Stimulated activated CD4-positive, alpha-beta T cell treated with anti-CD3 and anti-CD28 coated beads, Interleukin-12 subunit alpha, Interleukin-12 subunit beta, amount 100 ng/mL, for 4 hours (primary cell): ENCODE results near the gene ADPRM.
"Not testable (repeated sequence)": the region's sequence is repeated elsewhere in the genome, so short reads cannot be mapped to it uniquely, and the experiment has no call there.

Experiments
- DNase-seq: peaks from one replicate; pipeline ENCODE4 v3.0.0-alpha.2; 2020

Gene ADPRM

GRCh38 chr17:10702574-10702973 is 5.2 kb downstream of the ADPRM start:
- no peak for DNase-seq

DNA sequence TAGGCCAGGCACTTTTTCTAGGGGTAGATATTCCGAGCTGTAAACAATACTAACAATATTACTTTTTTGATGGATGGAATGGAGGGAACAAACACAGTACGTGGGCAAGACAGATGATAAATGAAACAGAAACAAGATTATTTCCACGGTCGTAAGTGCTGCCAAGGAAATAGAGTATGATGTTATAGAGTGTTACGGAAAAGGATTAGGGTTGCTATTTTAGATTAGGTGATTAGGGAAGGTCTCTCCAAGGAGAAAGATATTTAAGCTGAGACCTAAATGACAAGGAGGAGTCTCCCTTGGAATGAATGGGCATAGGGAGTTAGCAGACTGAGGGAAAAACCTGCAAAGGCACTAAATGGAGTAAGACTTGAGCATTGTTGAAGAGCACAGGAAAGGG is 8.3 kb downstream of the ADPRM start:
- DNase-seq = no peak

- DNase-seq = no peak
These were observed 15.9 kb downstream of the ADPRM start for GRCh38 chr17:10713318-10713717.

DNA sequence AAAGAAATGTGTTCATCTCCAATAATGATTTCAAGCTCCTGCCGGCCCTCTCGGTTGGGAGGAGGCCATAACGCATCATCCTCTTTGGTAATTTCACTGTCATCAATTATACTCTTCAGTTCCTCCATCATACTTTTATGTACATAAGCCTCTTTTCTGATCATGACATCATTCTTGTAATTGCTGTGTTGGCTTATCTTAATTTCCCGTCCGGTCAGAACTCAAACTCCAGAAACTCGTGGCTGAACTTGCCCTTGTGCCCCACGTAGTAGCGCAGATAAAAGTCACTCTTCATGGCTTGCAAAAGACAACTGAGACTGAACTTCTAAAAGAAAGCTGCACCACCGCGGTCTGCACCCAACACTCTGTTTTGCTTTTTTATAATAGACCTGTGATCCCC is 18.8 kb downstream of the ADPRM start:
- DNase-seq = no peak

DNA sequence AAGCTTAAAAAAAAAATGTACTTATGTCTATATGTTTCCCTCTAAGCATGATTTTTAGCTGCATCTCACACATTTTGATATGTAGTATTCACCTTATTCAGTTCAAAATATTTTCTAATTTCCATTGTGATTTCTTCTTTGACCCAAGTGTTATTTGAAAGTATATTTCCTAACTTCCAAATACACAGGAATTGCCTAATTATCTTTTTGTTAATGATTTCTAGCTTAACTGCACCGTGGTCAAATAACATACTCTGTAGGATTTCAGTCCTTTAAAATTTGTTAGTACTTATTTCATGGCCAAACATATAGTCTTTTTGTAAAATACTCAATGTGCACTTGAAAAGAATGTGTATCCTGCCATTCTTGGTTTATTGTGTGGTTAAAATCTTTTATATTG is 21.2 kb downstream of the ADPRM start:
- DNase-seq = no peak

GRCh38 chr17:10724546-10725195 is 27.3 kb downstream of the ADPRM start:
- no peak for DNase-seq

- no peak for DNase-seq
These were observed 27.9 kb downstream of the ADPRM start for GRCh38 chr17:10725262-10725661.

DNA sequence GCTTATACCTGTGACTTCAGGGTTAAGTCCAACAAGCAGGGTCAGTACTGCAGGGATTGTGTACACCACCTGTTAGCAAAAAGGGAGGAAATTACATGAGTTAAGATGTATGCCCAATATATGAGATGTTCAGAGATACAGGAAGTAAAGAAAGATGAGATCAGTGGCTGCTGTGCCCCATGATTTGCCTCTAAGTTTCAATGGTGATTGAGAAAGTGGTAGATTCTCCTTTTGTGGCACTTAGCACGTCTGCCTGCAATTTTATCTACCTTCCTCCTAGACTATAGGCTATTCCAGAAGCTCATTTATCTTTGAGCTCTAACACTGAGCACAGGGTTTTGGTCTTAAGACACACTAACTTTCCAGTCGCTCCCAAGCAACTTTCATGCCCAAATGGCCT is 28.8 kb downstream of the ADPRM start:
- DNase-seq = no peak

- DNase-seq = no peak
These were observed 29.8 kb downstream of the ADPRM start for GRCh38 chr17:10727192-10727591.

GRCh38 chr17:10728331-10728892 is 31.0 kb downstream of the ADPRM start:
- no peak for DNase-seq

DNA sequence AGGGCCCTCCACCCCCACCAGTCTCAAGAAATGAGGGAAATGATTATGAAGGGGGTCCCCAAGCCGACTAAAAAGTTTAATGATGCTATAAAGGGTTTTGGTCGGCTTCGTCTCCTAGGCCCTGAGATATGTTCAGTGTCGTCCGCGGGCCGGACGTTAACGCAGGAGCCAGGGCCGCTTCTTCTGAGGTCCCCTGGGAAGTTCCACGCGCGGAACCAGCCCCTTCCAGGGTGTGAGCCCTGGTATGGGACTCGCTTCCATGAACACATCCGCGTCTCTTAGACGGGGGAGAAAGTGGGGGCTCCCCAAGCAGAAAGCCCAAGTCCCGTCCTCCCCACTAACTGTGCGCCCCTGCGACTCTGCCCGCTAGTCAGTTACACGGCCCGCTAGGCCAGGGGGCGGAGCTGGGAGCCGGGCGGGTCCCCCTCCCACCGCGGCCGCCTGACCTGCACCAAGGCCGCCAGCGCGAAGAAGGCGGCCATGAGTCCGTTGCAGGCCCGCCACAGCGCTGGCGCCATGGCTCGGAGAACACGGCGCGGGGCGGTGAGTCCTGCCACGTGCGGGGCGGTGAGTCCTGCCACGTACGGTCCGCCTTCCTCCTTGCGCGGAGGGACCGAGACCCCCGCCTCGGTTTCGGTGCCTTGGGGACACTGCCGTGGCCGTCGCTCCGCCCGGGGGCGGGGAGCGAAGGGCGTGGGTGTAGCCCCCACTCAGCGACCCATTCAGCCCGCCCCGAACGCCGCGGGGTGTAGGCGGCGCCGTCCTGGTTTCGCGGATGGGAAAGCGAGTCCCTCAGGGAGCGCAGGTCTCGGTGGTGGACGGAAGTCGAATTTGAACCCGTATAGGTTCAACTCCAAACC is 32.2 kb downstream of the ADPRM start, which contains the start of gene TMEM220:
TSS of gene TMEM220 (minus strand) at position 690 of the 860 bp plus-strand sequence. CDS start at position 518, 172 bp downstream.
- peak; percentile 39 for DNase-seq

DNA sequence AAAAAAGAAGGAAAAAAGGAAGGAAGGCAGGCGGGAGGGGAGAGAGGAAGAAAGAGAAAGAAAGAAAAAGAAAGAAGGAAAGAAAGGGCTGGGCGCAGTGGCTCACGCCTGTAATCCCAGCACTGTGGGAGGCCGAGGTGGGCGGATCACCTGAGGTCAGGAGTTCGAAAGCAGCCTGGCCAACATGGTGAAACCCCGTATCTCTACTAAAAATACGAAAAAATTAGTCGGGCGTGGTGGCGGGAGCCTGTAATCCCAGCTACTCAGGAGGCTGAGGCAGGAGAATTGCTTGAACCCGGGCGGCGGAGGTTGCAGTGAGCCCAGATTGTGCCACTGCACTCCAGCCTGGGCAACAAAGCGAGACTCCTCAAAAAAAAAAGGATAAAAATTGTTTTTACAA is 32.9 kb downstream of the ADPRM start:
- DNase-seq = not testable (repeated sequence)

DNA sequence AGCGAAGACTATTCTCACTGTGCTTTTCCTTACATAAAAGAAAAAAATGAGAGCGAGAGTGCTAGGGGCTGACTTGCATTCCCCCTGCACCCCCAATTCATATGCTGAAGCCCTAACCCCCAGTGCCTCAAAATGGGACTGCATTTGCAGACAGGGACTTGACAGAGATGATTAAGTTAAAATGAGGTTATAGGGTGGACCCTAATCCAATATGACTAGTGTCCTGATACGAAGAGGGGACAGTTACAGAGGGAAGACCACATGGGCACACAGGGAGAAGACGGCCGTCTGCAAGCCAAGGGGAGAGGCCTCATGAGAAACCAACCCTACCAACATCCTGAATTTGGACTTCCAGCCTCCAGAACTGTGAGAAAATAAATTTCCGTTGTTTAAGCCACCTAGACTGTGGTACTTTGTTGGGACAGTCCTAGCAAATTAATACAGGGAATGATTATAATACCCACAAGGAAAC is 34.0 kb downstream of the ADPRM start:
- no peak for DNase-seq

DNA sequence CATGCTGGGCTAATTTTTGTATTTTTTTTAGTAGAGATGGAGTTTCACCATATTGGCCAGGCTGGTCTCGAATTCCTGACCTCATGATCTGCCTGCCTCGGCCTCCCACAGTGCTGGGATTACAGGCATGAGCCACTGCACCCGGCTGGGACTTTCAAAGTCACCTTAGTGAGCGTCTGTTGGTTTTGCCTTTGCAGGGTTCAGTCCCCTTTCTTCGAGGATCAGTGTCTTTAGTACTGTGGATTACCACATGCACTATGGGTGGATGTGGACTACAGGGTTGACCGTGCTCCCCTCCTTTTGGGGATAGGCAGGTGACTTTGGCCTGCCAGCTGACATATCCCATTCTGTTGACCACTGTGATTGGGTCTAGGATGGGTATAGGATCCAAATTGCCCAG is 34.7 kb downstream of the ADPRM start:
- DNase-seq = not testable (repeated sequence)

- DNase-seq = no peak
These were observed 36.3 kb downstream of the ADPRM start for GRCh38 chr17:10733666-10734065.

DNA sequence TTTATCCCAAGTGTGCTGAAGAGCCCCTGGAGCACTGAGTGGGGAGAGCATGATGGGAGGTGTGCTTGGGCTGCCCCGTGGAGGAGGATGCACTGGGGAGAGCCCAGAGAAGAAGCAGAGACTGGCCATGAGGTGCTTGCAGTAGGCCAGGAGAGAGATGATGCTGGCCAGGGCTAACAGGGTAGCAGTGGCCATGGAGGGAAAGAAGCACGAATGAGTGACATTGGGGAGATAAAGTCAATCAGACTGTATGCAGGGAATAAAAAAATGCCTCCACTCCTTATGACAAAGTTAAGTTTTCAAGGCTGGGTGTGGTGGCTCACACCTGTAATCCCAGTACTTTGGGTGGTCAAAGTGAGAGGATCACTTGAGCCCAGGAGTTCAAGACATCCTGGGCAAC is 37.9 kb downstream of the ADPRM start:
- no peak for DNase-seq

DNA sequence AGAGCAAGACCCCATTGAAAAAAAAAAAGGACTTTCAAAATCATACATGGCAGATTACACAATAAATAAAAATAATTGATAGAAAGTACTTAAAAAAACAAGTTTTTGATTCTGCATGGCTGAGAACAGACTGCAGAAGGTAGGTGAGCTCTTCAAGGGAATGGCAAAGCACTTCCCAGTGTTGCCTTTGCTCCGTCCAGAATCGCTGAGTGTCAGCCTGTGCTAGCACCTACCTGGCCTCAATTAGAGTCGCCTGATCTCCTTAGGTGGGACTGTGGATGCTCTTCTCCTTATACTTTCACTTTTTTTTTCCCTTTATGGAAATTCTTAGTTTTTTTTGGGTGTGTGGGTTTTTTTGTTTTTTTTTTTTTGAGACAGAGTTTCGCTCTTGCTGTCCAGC is 38.4 kb downstream of the ADPRM start:
- no peak for DNase-seq

DNA sequence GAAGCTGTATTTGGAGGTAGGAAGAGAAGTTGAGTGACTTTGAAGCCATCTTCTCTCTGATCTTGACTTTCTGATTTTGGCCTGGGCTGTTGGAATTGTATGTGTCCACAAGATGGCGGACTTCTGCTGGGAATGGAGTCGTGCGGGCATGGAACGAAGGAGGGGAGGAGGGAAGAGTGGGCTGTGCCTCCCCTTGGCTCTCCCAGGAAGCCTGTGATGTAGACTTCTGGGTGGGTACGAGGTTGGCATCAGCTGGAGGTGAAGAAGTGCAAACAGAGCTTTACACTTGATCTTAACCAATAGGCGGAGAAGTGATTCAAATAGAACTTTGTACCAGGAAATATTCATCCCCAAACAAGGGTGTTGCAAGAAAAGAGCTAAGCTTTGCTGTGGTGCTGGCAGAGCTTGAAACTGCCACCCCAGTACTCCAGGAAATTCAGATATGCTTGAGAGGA is 39.8 kb downstream of the ADPRM start:
- DNase-seq = no peak

GRCh38 chr17:10737736-10738135 is 40.3 kb downstream of the ADPRM start:
- no peak for DNase-seq

- no peak for DNase-seq
These were observed 41.3 kb downstream of the ADPRM start for GRCh38 chr17:10738521-10739258.

DNA sequence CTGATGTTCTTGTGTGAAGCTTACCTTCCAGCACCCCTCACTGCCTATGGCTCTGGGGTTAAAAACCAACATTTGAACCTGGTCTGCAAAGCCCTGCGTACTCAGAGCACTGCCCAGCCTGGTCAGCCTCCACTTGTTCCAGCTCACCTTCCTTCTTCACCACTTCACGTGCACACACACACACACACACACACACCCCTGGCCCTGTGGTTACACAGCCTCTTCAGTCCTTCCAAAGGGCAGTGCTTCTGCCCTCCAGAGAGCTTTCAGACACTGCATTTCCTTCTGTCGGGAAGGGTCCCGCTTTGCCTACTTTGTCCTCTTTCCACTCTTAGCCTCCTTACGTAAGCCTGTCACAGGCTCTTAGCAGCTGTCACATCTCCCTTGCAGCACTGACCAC is 42.0 kb downstream of the ADPRM start:
- no peak for DNase-seq

DNA sequence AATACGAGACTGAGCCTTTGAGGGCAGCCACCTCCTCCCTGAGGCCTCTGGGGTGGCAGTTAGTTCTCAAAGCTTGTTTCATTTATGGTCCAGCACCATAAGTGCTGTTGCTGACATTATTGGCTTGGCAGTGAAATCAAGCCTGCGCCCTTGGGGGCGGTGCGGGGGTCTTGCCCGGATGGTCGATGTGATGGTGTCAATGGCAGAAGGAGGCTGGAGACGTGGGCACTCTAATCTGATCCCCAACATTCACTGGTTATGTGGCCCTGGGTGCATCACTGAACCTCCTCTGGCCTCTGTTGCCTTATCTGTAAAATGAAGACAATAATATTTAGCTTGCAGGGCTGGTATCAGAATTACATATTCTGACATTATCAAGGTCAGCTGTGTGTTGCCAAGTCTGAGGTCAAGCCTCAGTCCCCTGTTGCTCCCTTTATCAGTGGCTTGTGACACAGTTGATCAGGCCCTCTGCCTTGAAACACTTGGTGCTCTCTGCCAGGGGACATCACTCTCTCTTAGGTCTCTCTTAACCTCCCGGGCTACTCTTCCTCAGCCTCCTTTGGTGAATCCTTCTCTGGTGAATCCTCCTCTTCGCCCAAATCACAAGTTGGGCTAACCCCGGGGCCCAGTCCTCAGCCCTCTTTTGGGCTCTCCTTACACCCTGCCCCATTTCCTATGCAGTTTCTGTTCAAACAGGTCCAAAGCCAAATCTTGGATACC is 44.2 kb downstream of the ADPRM start:
- no peak for DNase-seq
